ENCODE results near the gene CACNA1C.

DNA sequence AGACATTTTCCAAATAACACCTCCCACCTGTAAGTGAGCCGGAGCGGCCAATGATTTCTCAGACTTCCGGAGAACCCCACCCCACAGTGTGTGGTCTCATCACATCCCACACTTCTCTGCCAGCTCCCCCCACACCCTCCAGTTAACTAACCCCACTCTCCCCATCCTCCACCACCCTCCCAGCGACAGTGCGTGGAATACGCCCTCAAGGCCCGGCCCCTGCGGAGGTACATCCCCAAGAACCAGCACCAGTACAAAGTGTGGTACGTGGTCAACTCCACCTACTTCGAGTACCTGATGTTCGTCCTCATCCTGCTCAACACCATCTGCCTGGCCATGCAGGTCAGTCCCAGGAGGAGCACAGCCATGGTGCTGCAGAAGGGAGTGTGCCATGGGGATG lies 557.6 kb downstream of the CACNA1C start:
- TF ChIP-seq GATA3 (IDR thresholded peaks at IDR 0.05; ENCODE audit: low read depth, low read length) = no peak
- TF ChIP-seq GATA2 (IDR thresholded peaks at IDR 0.05; ENCODE audit: low read depth, low read length) = no peak
